ENCODE results near the gene MYLK3.

MYLK3 gene

DNA sequence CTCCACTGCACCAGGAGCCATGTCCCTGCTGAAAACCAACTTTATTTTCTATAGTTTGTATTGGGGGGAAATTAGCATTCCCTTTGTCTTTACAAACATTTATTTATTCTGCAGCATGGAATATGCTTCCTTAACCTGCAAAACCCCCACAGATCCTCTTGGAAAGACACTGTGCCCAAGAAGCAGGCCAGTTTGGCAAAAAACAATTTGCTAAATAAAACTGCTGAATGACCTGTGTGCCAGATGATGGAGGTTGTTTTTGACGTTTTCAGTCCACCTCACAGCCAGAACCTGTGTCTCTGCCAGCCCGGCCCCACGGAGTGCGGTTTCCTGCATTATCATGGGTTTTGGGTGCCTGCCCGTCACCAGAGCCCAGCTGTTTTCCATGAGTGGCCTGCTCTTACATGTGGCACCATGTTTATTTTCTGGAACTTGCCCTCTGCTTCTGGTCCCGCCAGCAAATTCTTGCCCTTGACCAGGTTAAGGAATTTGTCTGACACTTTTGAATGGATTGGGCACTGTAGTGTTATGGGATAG is 32.3 kb downstream of the MYLK3 start:
- TF ChIP-seq, protein P1, sequence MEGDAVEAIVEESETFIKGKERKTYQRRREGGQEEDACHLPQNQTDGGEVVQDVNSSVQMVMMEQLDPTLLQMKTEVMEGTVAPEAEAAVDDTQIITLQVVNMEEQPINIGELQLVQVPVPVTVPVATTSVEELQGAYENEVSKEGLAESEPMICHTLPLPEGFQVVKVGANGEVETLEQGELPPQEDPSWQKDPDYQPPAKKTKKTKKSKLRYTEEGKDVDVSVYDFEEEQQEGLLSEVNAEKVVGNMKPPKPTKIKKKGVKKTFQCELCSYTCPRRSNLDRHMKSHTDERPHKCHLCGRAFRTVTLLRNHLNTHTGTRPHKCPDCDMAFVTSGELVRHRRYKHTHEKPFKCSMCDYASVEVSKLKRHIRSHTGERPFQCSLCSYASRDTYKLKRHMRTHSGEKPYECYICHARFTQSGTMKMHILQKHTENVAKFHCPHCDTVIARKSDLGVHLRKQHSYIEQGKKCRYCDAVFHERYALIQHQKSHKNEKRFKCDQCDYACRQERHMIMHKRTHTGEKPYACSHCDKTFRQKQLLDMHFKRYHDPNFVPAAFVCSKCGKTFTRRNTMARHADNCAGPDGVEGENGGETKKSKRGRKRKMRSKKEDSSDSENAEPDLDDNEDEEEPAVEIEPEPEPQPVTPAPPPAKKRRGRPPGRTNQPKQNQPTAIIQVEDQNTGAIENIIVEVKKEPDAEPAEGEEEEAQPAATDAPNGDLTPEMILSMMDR (IDR thresholded peaks at IDR 0.05; ENCODE audit: low read depth, low read length), result no peak
- no peak overlapping the region for H3K4me3 ChIP-seq (ENCODE audit: low read depth, low read length)

DNA sequence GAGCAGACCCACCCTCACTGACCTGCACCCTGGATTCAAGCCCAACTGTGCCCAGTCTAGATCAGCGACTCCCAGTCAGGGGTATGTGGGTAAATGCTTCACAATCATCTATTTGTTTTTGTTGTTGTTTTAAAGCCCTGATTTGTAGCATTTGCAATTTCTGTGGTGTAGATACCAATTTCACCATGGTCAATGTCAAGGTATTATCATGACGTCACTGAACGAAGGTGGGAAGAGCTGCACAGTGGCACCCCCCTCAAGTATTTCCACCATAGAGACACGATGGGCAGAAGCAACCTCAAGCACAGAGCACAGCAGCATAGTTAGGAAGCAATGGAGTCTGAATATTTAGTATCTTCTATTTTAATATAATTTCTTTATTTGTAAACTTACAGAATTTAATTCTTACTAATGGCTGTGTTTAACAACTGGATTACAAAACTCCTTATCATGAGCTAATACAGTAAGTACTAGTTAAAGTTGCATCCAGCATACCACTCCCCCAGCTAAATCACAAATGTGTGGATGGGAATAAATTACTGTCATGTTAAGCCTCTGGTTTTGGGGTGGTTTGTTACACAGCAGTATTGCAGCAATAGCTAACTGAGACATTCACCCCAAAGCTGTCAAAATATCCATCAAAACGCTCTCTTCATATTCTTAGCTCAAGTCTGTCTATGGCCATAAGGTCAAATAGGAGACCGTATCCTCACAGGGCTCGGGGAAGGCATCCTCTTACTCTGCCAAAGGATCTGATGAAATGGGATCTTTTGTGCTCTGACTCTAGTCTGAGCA is 33.1 kb downstream of the MYLK3 start:
- TF ChIP-seq, protein P1 (IDR thresholded peaks at IDR 0.05; ENCODE audit: low read depth, low read length), result no peak
- no peak overlapping the region for H3K4me3 ChIP-seq (ENCODE audit: low read depth, low read length)

DNA sequence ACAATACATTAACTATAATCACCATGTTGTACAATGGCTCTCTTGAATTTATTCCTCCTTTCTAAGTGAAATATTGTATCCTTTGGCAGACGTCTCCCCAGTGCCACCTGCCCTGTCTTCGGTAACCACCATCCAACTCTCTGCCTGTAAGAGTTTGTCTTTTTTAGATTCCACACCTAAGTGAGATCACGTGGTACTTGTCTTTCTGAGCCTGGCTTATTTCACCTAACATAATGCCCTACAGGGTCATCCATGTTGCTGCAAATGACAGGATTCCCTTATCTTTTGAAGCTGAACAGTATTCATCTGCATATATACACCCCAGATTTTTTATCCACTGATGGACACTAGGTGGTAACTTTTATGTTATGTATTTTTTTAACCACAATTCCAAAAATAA is 34.5 kb downstream of the MYLK3 start:
- H3K4me3 ChIP-seq (ENCODE audit: low read depth, low read length), result no peak overlapping the region

DNA sequence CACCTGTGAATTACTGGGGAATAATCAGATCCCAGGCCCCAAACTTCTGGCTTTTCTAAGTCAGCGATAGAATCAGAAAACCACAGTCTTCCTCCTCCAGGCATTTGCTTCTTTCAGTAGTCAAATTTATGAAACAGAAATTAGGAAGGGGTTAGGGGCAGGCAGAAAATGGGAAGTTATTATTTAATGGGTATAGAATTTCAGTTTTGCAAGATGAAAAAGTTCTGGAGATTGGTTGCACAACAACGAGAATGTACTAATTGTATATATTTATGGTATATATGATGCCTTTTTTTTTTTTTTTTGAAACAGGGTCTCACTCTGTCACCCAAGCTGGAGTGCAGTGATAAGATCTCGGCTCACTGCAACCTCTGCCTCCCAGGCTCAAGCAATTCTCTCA is 35.2 kb downstream of the MYLK3 start:
- TF ChIP-seq, protein P1 (IDR thresholded peaks at IDR 0.05; ENCODE audit: low read depth, low read length), result no peak
- H3K4me3 ChIP-seq (ENCODE audit: low read depth, low read length), result no peak overlapping the region

More for the DNA sequence above, 34.5 kb downstream of the MYLK3 start:
- TF ChIP-seq, protein P1 (IDR thresholded peaks at IDR 0.05; ENCODE audit: low read depth, low read length), result no peak

DNA sequence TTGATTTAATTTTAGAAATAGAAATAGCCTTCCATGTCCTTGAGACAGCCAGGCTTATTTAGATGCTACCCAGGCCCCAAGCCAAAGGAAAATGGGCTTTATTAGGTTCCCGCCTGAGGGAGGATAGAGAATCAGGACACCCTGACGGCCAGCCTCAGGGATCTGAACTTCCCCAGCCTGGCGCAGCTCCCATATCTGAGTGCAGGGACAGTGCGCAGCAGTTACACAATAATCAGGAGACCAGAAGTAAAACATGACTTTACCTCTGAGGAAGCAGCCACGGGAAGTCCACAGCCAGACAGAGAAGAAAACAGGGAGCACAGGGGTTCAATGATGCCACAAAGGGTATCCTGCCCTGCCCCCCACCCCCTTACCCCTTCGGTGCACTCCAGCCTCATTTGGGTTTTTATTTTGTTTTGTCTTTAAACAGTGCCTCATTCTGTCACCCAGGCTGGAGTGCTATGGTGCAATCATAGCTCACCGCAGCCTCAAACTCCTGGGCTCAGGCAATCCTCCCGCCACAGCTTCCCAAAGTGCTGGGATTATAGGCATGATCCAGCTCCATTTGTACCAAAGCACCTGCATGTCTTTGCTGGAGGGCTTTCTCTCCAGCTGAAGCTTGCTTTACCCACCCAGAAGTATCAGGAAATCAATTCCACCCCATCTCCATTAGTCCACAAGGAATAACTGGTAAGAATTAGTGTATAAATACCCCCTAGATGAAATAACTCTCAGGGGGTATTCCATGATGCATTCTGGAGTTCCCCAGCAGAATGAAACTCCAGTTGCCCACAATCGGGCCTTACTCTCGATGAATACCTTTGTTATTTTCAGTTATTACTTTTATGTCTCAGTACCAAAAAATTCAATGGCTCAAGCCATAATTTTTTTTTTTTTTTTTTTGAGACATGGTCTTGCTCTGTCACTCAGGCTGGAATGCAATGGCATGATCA is 36.8 kb downstream of the MYLK3 start:
- no peak overlapping the region for H3K4me3 ChIP-seq (ENCODE audit: low read depth, low read length)
- TF ChIP-seq, protein P1 (IDR thresholded peaks at IDR 0.05; ENCODE audit: low read depth, low read length), result no peak

DNA sequence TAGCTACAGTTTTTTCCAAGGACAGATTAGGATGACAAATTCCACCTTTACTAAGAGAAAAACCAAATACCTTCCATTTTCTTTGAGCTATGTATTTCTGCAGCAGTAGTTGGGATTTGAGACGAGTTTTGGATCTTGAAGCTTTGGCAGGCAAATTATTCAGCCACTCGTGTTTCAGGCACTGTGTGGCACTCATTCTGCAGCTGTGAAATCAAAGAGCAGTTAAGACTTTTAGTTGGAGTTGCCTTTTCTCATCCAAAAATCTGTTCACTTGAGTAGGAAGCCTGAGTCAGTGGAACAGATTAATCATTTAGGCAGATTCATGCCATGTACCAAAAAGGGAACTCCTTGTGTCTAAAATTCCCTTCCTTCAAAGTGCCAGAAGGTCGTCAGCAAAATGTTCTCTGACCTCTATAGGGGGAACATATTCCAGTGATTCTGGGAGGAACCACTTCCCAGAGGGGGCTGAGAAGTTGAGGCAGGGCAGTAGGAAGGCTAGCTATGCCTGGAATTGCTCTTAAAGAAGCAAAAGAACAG is 38.6 kb downstream of the MYLK3 start:
- TF ChIP-seq, protein P1 (IDR thresholded peaks at IDR 0.05; ENCODE audit: low read depth, low read length), result no peak
- no peak overlapping the region for H3K4me3 ChIP-seq (ENCODE audit: low read depth, low read length)
